ENCODE measurements around the gene CHD5. TPM values are rescaled to one million over a fixed set of nuclear protein-coding genes. Genes with fewer than 3 reads are reported as not detected.

The CHD5 gene
- total RNA-seq, 2 donors from 2014 or later = 0.12 to 0.39 TPM

- ATAC-seq = no peak
- no peak for DNase-seq
- intact Hi-C loops (cut with DNase I) = loop anchor here in 1 of 2 donors (10.0 kb wide), 1 partner anchor 136 kb away; the partner anchor contains the start of gene HES3
These were observed 71.6 kb downstream of the CHD5 start for GRCh38 chr1:6108476-6108875.

GRCh38 chr1:6107409-6108356 lies 72.4 kb downstream of the CHD5 start:
- intact Hi-C loops (cut with DNase I) = loop anchor here in 1 of 2 donors (10.0 kb wide), 1 partner anchor 137 kb away; the partner anchor contains the start of gene HES3
- ATAC-seq = no peak

GRCh38 chr1:6106977-6107376 lies 73.1 kb downstream of the CHD5 start:
- intact Hi-C loops (cut with DNase I) = loop anchor here in 1 of 2 donors (10.0 kb wide), 1 partner anchor 138 kb away; the partner anchor contains the start of gene HES3
- DNase-seq (no peak), ATAC-seq (no peak)

More at GRCh38 chr1:6107409-6108356, 72.4 kb downstream of the CHD5 start:
- DNase-seq = no peak

DNA sequence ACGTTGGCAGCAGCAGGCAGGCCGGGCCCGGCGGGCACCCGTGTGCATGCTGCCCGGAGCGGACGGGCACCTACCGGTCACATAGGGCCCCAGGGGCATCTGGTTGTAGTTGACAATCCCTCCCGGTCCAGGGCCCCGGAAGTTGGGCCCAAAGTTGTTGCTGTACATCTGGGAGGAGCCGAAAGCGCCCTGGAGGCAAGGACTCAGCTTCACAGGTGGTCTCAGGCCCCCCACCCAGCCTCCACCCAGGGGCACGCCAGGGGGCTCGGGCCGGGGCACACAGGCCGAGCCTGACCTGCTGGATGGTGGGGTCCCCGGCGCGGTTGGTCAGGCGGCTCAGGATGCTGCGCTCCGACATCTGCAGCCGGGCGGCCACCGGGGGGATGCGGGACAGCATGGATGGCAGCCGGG lies 73.8 kb downstream of the CHD5 start:
- no peak for ATAC-seq
- intact Hi-C loops (cut with DNase I) = loop anchor here in 1 of 2 donors (10.0 kb wide), 1 partner anchor 138 kb away; the partner anchor contains the start of gene HES3
- DNase-seq = no peak

GRCh38 chr1:6105763-6106162 lies 74.4 kb downstream of the CHD5 start:
- DNase-seq = no peak
- no peak for ATAC-seq
- intact Hi-C loops (cut with DNase I) = loop anchor here in 1 of 2 donors (10.0 kb wide), 1 partner anchor 139 kb away; the partner anchor contains the start of gene HES3

- no peak for ATAC-seq
- intact Hi-C loops (cut with DNase I) = loop anchor here in 1 of 2 donors (10.0 kb wide), 1 partner anchor 140 kb away; the partner anchor contains the start of gene HES3
- no peak for DNase-seq
These were observed 74.9 kb downstream of the CHD5 start for GRCh38 chr1:6105218-6105679.

DNA sequence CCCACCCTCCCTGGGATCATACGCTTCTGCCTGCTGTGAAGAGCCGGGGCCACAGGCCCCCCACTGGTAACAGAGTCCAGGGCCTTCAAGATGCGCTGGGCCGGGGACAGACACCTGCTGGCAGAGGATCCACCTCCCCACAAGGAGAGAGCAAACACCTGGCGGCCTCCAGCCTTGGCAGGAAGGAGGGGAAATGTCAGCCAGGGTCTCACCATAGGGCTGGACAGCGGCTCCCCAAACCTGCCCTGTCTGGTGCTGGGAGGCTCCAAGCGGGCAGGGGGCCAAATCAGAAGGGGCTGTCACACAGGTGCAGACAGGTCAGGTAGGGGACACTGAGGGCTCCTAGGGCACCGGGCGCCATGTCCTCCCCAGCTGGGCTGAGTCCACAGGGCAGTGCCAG lies 75.5 kb downstream of the CHD5 start:
- intact Hi-C loops (cut with DNase I) = loop anchor here in 1 of 2 donors (10.0 kb wide), 1 partner anchor 140 kb away; the partner anchor contains the start of gene HES3
- ATAC-seq = no peak
- DNase-seq = no peak

DNA sequence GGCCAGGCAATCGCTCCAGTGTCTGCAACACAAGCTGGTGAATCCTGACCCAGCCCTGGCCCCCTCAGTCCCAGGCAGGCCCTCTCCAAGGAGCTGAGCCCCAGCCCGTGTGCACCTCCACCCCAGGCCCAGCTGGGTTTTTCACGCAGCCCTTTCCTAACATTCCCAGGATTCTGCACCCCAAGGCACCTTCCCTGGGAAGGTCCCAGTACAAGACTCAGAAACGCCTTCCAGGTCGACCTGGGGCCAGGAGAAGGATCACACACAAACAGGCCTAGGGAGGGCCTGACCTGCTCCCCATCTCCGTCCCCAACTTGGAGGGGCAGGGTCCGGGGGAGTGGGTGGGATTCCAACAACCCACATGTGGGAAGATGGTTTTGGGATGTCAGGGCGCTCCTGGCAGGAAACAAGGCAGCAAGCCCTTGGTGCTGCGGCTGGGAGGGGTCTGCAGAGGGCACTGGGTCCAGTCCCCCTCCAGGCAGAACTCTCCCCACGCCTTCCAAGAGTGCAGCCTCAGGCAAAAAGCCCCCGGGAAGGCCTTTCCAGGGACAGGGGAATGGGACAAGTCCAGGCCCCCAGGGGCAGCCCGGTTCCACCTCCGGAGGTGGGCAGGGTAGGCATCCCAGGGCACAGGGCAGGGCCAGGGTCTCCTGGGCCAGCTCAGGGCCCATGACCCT lies 76.1 kb downstream of the CHD5 start:
- DNase-seq (no peak), ATAC-seq (no peak)
- intact Hi-C loops (cut with DNase I) = loop anchor here in 1 of 2 donors (10.0 kb wide), 1 partner anchor 141 kb away; the partner anchor contains the start of gene HES3

- ATAC-seq (no peak), DNase-seq (no peak)
- intact Hi-C loops (cut with DNase I) = loop anchor here in 1 of 2 donors (10.0 kb wide), 1 partner anchor 142 kb away; the partner anchor contains the start of gene HES3
These were observed 76.8 kb downstream of the CHD5 start for GRCh38 chr1:6103111-6103853.

GRCh38 chr1:6102532-6102845 lies 77.6 kb downstream of the CHD5 start:
- intact Hi-C loops (cut with DNase I) = loop anchor here in 1 of 2 donors (10.0 kb wide), 1 partner anchor 142 kb away; the partner anchor contains the start of gene HES3
- ATAC-seq = no peak
- DNase-seq = no peak

GRCh38 chr1:6101826-6102531 lies 78.1 kb downstream of the CHD5 start:
- ATAC-seq (no peak), DNase-seq (no peak)
- intact Hi-C loops (cut with DNase I) = loop anchor here in 1 of 2 donors (10.0 kb wide), 1 partner anchor 143 kb away; the partner anchor contains the start of gene HES3

- DNase-seq (no peak), ATAC-seq (no peak)
- intact Hi-C loops (cut with DNase I) = loop anchor here in 1 of 2 donors (10.0 kb wide), 1 partner anchor 144 kb away; the partner anchor contains the start of gene HES3
These were observed 79.0 kb downstream of the CHD5 start for GRCh38 chr1:6100861-6101783.

- DNase-seq (no peak), ATAC-seq (peak in 1 of 2 donors; percentile 14)
- intact Hi-C loops (cut with DNase I) = loop anchor here in 1 of 2 donors (10.0 kb wide), 1 partner anchor 145 kb away; the partner anchor contains the start of gene HES3
These were observed 80.0 kb downstream of the CHD5 start for GRCh38 chr1:6099787-6100765.

GRCh38 chr1:6099297-6099696 lies 80.8 kb downstream of the CHD5 start:
- no peak for DNase-seq

More at GRCh38 chr1:6099297-6099696, 80.8 kb downstream of the CHD5 start:
- intact Hi-C loops (cut with DNase I) = no loop called here
- ATAC-seq = no peak

Data from left cardiac atrium (tissue), 4 donors.